A673 (cell line): ENCODE data around the gene WDFY4.

Experiments
- CTCF ChIP-seq: fragments of 300-800, 200-600 bp; sonication (generic); conservative IDR thresholded peaks from 2 replicates; pipeline ENCODE4 v1.5.1; 2017; ENCODE audit warnings: low read depth, mild to moderate bottlenecking, antibody characterized with exemption, low read length, moderate library complexity, mixed read lengths
- EZH2 ChIP-seq: fragments of 200-600 bp; sonication (generic); IDR thresholded peaks from 2 replicates; pipeline ENCODE4 v1.6.1; 2017; ENCODE audit warnings: borderline replicate concordance, low read depth, mild to moderate bottlenecking, mixed read lengths, antibody characterized with exemption, low read length; ENCODE audit not compliant: poor library complexity, severe bottlenecking

DNA sequence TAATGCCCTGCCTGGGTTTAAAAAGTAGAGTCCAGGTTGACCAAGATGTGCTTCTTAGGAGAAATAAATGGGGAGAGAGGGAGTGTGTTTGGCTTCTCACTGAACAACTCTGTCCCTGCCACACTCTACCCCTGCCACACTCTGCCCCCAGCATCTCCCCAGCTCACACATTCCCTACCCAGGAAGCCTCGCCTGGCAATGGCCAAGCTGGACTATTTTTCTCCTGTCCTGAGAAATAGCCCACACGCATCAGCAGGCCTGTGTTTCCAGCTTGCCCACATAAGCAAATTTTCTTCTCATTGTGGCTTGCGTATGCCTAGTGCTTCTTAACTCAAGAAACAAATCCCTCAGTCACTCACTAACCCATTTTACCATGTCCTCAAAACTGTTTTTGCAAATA is 253.1 kb downstream of the WDFY4 start:
- TF ChIP-seq CTCF (no peak), EZH2 (no peak)
